ENCODE results near the gene FAM241A.
"Not testable (repeated sequence)": the region's sequence is repeated elsewhere in the genome, so short reads cannot be mapped to it uniquely, and the experiment has no call there.

Gene FAM241A

GRCh38 chr4:112110059-112110425 lies 35.2 kb upstream of the FAM241A start:
- DNase-seq (ENCODE audit: insufficient read length, low spot score) (no peak), FAIRE-seq (no peak)
- TF ChIP-seq CTCF (IDR thresholded peaks at IDR 0.05; ENCODE audit: insufficient read depth, missing control alignments): no peak

DNA sequence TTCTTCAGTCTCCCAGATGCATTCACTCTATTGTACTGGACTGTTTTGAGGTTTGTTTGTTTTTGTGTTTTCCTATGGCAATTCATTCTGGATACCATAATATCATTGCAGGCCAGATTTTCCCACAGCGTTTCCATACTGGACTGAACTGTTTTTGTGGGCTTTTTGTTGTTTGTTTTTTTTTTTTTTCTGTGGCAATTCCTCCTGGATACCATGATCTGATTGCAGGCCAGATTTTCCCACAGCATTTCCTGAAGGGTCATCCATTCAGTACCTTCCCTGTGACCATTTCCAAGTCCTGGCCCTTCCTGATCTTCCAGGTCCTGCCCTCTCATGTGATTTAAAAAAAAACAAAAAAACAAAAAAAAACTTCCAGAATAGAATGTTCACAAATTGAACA lies 33.9 kb upstream of the FAM241A start:
- no peak for DNase-seq (ENCODE audit: insufficient read length, low spot score)
- no peak for FAIRE-seq
- no peak for TF ChIP-seq CTCF (IDR thresholded peaks at IDR 0.05; ENCODE audit: insufficient read depth, missing control alignments)

DNA sequence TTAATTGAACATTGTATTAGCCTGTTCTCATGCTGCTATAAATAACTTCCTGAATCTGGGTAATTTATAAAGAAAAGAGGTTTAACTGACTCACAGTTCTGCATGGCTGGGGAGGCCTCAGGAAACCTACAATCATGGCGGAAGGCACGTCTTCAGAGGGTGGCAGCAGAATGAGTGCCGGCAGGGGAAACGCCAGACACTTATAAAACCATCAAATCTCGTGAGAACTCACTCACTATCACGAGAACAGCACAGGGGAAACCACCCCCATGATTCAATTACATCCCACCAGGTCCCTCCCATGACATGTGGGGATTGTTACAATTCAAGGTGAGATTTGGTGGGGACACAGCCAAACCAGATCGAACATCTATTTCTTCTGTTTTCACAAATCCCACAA lies 33.2 kb upstream of the FAM241A start:
- FAIRE-seq; DNase-seq (ENCODE audit: insufficient read length, low spot score): not testable (repeated sequence)

DNA sequence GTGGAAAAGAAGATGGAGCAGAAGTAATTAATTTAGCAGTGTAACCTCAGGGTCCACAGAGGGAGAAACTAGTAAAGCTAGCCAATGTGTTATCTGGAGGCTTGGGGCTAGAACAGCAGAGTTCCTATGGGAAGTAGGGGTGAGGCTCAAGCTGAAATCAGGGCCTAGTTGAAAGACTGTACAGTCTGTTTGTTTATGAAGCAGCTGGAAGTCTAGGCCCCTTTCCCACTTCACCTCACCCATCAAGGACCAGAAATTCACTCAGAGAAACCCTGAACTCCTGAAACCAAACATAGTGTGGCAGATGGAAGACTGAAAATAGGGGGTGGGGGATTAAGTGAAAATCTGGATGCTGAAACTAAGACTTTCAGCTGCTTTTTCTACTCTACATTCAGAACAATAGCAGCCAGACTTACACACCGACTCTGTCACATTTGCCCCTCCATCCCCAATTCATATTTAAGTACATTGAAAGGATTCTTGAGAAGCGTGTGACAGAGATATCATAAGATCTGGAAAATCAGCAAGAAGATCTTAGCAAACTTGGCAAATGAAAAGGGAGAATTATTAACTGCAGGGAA lies 32.6 kb upstream of the FAM241A start:
- TF ChIP-seq CTCF (IDR thresholded peaks at IDR 0.05; ENCODE audit: insufficient read depth, missing control alignments): no peak
- FAIRE-seq: no peak
- no peak for DNase-seq (ENCODE audit: insufficient read length, low spot score)

- TF ChIP-seq CTCF (IDR thresholded peaks at IDR 0.05; ENCODE audit: insufficient read depth, missing control alignments): no peak
- FAIRE-seq: no peak
These were observed 31.4 kb upstream of the FAM241A start for GRCh38 chr4:112113864-112114263.

GRCh38 chr4:112114452-112114851 lies 30.8 kb upstream of the FAM241A start:
- TF ChIP-seq CTCF (IDR thresholded peaks at IDR 0.05; ENCODE audit: insufficient read depth, missing control alignments): no peak
- FAIRE-seq (no peak), DNase-seq (ENCODE audit: insufficient read length, low spot score) (no peak)

More at GRCh38 chr4:112113864-112114263, 31.4 kb upstream of the FAM241A start:
- DNase-seq (ENCODE audit: insufficient read length, low spot score): no peak

GRCh38 chr4:112118742-112119352 lies 26.4 kb upstream of the FAM241A start:
- DNase-seq (ENCODE audit: insufficient read length, low spot score): no peak
- FAIRE-seq: no peak
- no peak for TF ChIP-seq CTCF (IDR thresholded peaks at IDR 0.05; ENCODE audit: insufficient read depth, missing control alignments)

Data from D721Med (cell line).